H1 (cell line): Measurements from ENCODE around the gene CDYL2. TPM values are rescaled to one million over a fixed set of nuclear protein-coding genes. Genes with fewer than 3 reads are reported as not detected.

ENCODE experiments used
- CTCF ChIA-PET: fragments of 300-600 bp; sonication (Branson Sonifier 250); formaldehyde crosslinking; loops from one replicate; lab custom pipeline; 2021; ENCODE audit not compliant: partially characterized antibody; lab: Charles Lee
- POLR2A ChIA-PET: fragments of 300-600 bp; sonication (Branson Sonifier 250); formaldehyde crosslinking; loops from one replicate; lab custom pipeline; 2021; ENCODE audit warnings: inconsistent platforms; ENCODE audit not compliant: partially characterized antibody; lab: Charles Lee
- DNase-seq, 2 experiments: peaks; one replicate each; pipeline versions ENCODE4 v3.0.0 to v3.0.0-alpha.2; 2010 to 2022; ENCODE audit warnings: low spot score in 2 of 2, low read depth in 1 of 2, mixed read lengths in 1 of 2
- FAIRE-seq: peaks from 2 replicates; lab custom pipeline; 2011; peaks lifted over from hg19 to GRCh38; lab: Jason Lieb, UNC
- H2AFZ ChIP-seq: 2 replicates; pipeline ENCODE4 v1.8.1; 2012; ENCODE audit warnings: low read length, inconsistent platforms
- H2AK5ac ChIP-seq: 2 replicates; pipeline ENCODE4 v1.6.1; 2013; ENCODE audit warnings: low read depth, low read length
- H2BK120ac ChIP-seq: replicated peaks from 2 replicates; pipeline ENCODE3; 2013; ENCODE audit warnings: low read depth, low read length, inconsistent platforms
- H2BK12ac ChIP-seq: 2 replicates; pipeline ENCODE4 v1.6.1; 2013; ENCODE audit warnings: low read depth, low read length
- H2BK15ac ChIP-seq: 2 replicates; pipeline ENCODE4 v1.6.1; 2013; ENCODE audit warnings: low read length
- H2BK20ac ChIP-seq: 2 replicates; pipeline ENCODE4 v1.6.1; 2013; ENCODE audit warnings: low read length
- H2BK5ac ChIP-seq: 2 replicates; pipeline ENCODE4 v1.6.1; 2013; ENCODE audit warnings: low read depth, low read length
- H3K14ac ChIP-seq: 2 replicates; pipeline ENCODE4 v1.6.1; 2013; ENCODE audit warnings: inconsistent platforms; ENCODE audit not compliant: insufficient read length
- H3K18ac ChIP-seq: 2 replicates; pipeline ENCODE4 v1.6.1; 2013; ENCODE audit warnings: low read length; ENCODE audit errors: extremely low read depth
- H3K23ac ChIP-seq: 2 replicates; pipeline ENCODE4 v1.6.1; 2013; ENCODE audit warnings: inconsistent platforms; ENCODE audit not compliant: insufficient read length
- H3K23me2 ChIP-seq: 2 replicates; pipeline ENCODE4 v1.6.1; 2013; ENCODE audit warnings: low read depth, low read length
- H3K27ac ChIP-seq: 2 replicates; pipeline ENCODE4 v1.6.1; 2011; ENCODE audit warnings: low read depth, low read length, inconsistent platforms
- H3K27me3 ChIP-seq, 4 experiments: replicated peaks in 1 of 4; 1 replicate in 1 of 4; 2 replicates in 3 of 4; pipeline versions ENCODE4 v1.6.1 to v1.8.1; 2011 to 2013; ENCODE audit warnings: low read length in 3 of 4, mild to moderate bottlenecking in 3 of 4, inconsistent platforms in 2 of 4, mixed read lengths in 2 of 4, moderate library complexity in 1 of 4; ENCODE audit not compliant: control insufficient read depth in 3 of 4, insufficient read depth in 3 of 4; ENCODE audit errors: extremely low read depth in 1 of 4
- H3K36me3 ChIP-seq, 4 experiments: 2 replicates each; pipeline versions ENCODE4 v1.6.1 to v1.8.1; 2011 to 2013; ENCODE audit warnings: mild to moderate bottlenecking in 4 of 4, low read length in 3 of 4, moderate library complexity in 2 of 4, control low read depth in 1 of 4, inconsistent platforms in 1 of 4; ENCODE audit not compliant: insufficient read depth in 4 of 4, control insufficient read depth in 2 of 4
- H3K4ac ChIP-seq: replicated peaks from 2 replicates; pipeline ENCODE3; 2013; ENCODE audit warnings: low read length, low read depth, mixed read lengths, inconsistent platforms; ENCODE audit not compliant: insufficient read length
- H3K4me1 ChIP-seq, 4 experiments: replicated peaks in 1 of 4; 1 replicate in 1 of 4; 2 replicates in 3 of 4; pipeline versions ENCODE4 v1.6.1 to v1.8.1; 2011 to 2013; ENCODE audit warnings: low read length in 3 of 4, inconsistent platforms in 2 of 4, mixed read lengths in 1 of 4; ENCODE audit not compliant: insufficient read depth in 4 of 4, control insufficient read depth in 3 of 4
- H3K4me2 ChIP-seq, 2 experiments: 2 replicates each; pipeline versions ENCODE4 v1.6.1 to v1.8.1; 2011 to 2013; ENCODE audit warnings: low read depth in 2 of 2, low read length in 2 of 2, control low read depth in 1 of 2, inconsistent platforms in 1 of 2, mild to moderate bottlenecking in 1 of 2; ENCODE audit not compliant: insufficient read depth in 1 of 2
- H3K4me3 ChIP-seq, 4 experiments: fragments of 200-600, 300-600 bp in 1 of 4; sonication (generic), shearing (Covaris generic), sonication (Bioruptor Twin) in 1 of 4; 2 replicates each; pipeline versions ENCODE4 v1.5.1 to v1.8.1; 2011 to 2016; ENCODE audit warnings: low read length in 4 of 4, low read depth in 3 of 4, control low read depth in 2 of 4, inconsistent platforms in 2 of 4, mild to moderate bottlenecking in 2 of 4, mixed read lengths in 1 of 4, moderate library complexity in 1 of 4; ENCODE audit not compliant: insufficient read depth in 2 of 4; ENCODE audit errors: extremely low read depth in 1 of 4
- H3K56ac ChIP-seq: replicated peaks from 2 replicates; pipeline ENCODE3; 2013; ENCODE audit warnings: low read depth, mild to moderate bottlenecking, mixed read lengths, low read length, inconsistent platforms; ENCODE audit not compliant: insufficient read length
- H3K79me1 ChIP-seq: 2 replicates; pipeline ENCODE4 v1.6.1; 2013; ENCODE audit warnings: low read depth, low read length, control low read depth
- H3K79me2 ChIP-seq, 2 experiments: 2 replicates each; pipeline versions ENCODE4 v1.6.1 to v1.8.1; 2012 to 2013; ENCODE audit warnings: low read length in 2 of 2, mild to moderate bottlenecking in 2 of 2, inconsistent platforms in 1 of 2; ENCODE audit not compliant: insufficient read depth in 2 of 2, control insufficient read depth in 1 of 2
- H3K9ac ChIP-seq, 4 experiments: replicated peaks in 1 of 4; 1 replicate in 1 of 4; 2 replicates in 3 of 4; pipeline versions ENCODE4 v1.6.1 to v1.8.1; 2011 to 2013; ENCODE audit warnings: low read depth in 3 of 4, low read length in 3 of 4, control low read depth in 2 of 4, mild to moderate bottlenecking in 2 of 4, moderate library complexity in 2 of 4, inconsistent platforms in 1 of 4; ENCODE audit errors: extremely low read depth in 1 of 4
- H3K9me3 ChIP-seq, 2 experiments: 2 replicates each; pipeline versions ENCODE4 v1.6.1 to v1.8.1; 2012 to 2013; ENCODE audit warnings: mild to moderate bottlenecking in 2 of 2, moderate library complexity in 2 of 2, control low read depth in 1 of 2, inconsistent platforms in 1 of 2, low read depth in 1 of 2, low read length in 1 of 2, mixed read lengths in 1 of 2; ENCODE audit not compliant: insufficient read depth in 2 of 2
- H4K20me1 ChIP-seq, 2 experiments: replicated peaks in 1 of 2; 2 replicates each; pipeline versions ENCODE3 to v1.8.1; 2011 to 2013; ENCODE audit warnings: inconsistent platforms in 2 of 2, low read length in 2 of 2, mild to moderate bottlenecking in 1 of 2; ENCODE audit not compliant: insufficient read depth in 2 of 2, control insufficient read depth in 1 of 2
- H4K5ac ChIP-seq: 2 replicates; pipeline ENCODE4 v1.6.1; 2013; ENCODE audit warnings: low read length, low read depth, mixed read lengths, inconsistent platforms; ENCODE audit not compliant: insufficient read length
- H4K8ac ChIP-seq: 2 replicates; pipeline ENCODE4 v1.8.0; 2013; ENCODE audit warnings: mild to moderate bottlenecking, moderate library complexity, low read length, inconsistent platforms; ENCODE audit not compliant: insufficient read depth; ENCODE audit errors: extremely low read depth
- H4K91ac ChIP-seq: replicated peaks from 2 replicates; pipeline ENCODE3; 2013; ENCODE audit warnings: low read length, mixed read lengths, inconsistent platforms; ENCODE audit not compliant: insufficient read length
- BACH1 ChIP-seq: IDR thresholded peaks from 2 replicates; pipeline ENCODE4 v1.6.1; 2012; ENCODE audit warnings: low read length, improper control_type of control experiment
- CHD2 ChIP-seq: IDR thresholded peaks from 2 replicates; pipeline ENCODE4 v1.6.1; 2012; ENCODE audit warnings: low read length, improper control_type of control experiment
- JUND ChIP-seq: IDR thresholded peaks from 2 replicates; pipeline ENCODE4 v1.6.1; 2011; ENCODE audit warnings: mild to moderate bottlenecking, improper control_type of control experiment, low read length
- NRF1 ChIP-seq: IDR thresholded peaks from 2 replicates; pipeline ENCODE4 v1.6.1; 2011; ENCODE audit warnings: mild to moderate bottlenecking, low read depth, low read length, improper control_type of control experiment
- SAP30 ChIP-seq: fragments of 300-600 bp; sonication (generic); IDR thresholded peaks from 2 replicates; pipeline ENCODE4 v1.7.1; 2012; ENCODE audit warnings: low read length, moderate library complexity, mild to moderate bottlenecking, inconsistent platforms; ENCODE audit not compliant: insufficient read depth, insufficient replicate concordance
- SIX5 ChIP-seq: IDR thresholded peaks from 2 replicates; pipeline ENCODE4 v1.6.1; 2011; ENCODE audit warnings: mild to moderate bottlenecking, low read depth, low read length
- YY1 ChIP-seq: IDR thresholded peaks from 2 replicates; pipeline ENCODE4 v1.6.1; 2011; ENCODE audit warnings: low read depth, mild to moderate bottlenecking, low read length
- ZNF274 ChIP-seq: IDR thresholded peaks from 2 replicates; pipeline ENCODE4 v1.7.0; 2012; ENCODE audit warnings: low read length, borderline replicate concordance; ENCODE audit errors: extremely low read depth
- WGBS, 2 experiments: shearing (Covaris generic) in 1 of 2; methylation state at CpG; one replicate each; pipeline versions ENCODE4 v1.1.6 to v1.1.7; 2013 to 2015; ENCODE audit warnings: low lambda C conversion rate in 2 of 2, mixed read lengths in 2 of 2, inconsistent platforms in 1 of 2, low coverage in 1 of 2, missing lambda C conversion rate in 1 of 2; ENCODE audit not compliant: insufficient replicate concordance in 2 of 2, insufficient coverage in 1 of 2, insufficient read length in 1 of 2; ENCODE audit errors: extremely low coverage in 1 of 2, missing lambda C conversion rate in 1 of 2; 5-methylcytosine and 5-hydroxymethylcytosine counted together
- polyA plus RNA-seq, 7 experiments: library from polyadenylated mRNA; depleted of rRNA in 3 of 7; stranded (reverse) in 5 of 7; unstranded in 2 of 7; fragments of >200 nt in 5 of 7; fragments of 200-250 nt in 2 of 7; gene quantifications; 1 replicate in 5 of 7; 2 replicates in 1 of 7; 4 replicates in 1 of 7; pipeline versions ENCODE4 v1.2.1 to v1.2.3, GENCODE V29; 2011 to 2013; ENCODE audit warnings: missing spikeins in 2 of 7, mixed read lengths in 2 of 7
- total RNA-seq: library from RNA; stranded (reverse); fragmentation: NEBNext Ultra II Directional; extraction: Animal tissue kit (Norgen Biotek cat#: 25700); gene quantifications from 2 replicates; pipeline ENCODE4 v1.2.1, GENCODE V29; 2021

CDYL2 gene
- total and polyA plus RNA-seq, 2 of the 8 experiments (the other 6 are each of a cell fraction or from before 2014, with no cell fraction given), result 0.33 to 5.3 TPM

GRCh38 chr16:80654094-80654862 is 150.1 kb downstream of the CDYL2 start:
- H3K36me3 ChIP-seq, result no peaks in the 10 kb centered on the region
- H2AFZ ChIP-seq, result no peak overlapping the region
- no peaks in the 10 kb centered on the region for H3K4me1 ChIP-seq
- H2BK120ac ChIP-seq, result no peak overlapping the region
- no peak overlapping the region for H3K14ac ChIP-seq
- no peak for DNase-seq
- no peak overlapping the region for H4K8ac ChIP-seq
- H3K4me3 ChIP-seq, result no peak overlapping the region
- H3K4me2 ChIP-seq, result no peak overlapping the region
- H3K56ac ChIP-seq, result no peak overlapping the region
- FAIRE-seq, result no peak
- H3K4ac ChIP-seq, result no peak overlapping the region
- TF ChIP-seq CHD2 (no peak), SAP30 (no peak), JUND (no peak), NRF1 (no peak), SIX5 (no peak), YY1 (no peak), BACH1 (no peak), ZNF274 (no peak)
- H3K23me2 ChIP-seq, result no peaks in the 10 kb centered on the region
- H2BK15ac ChIP-seq, result no peak overlapping the region
- H2AK5ac ChIP-seq, result no peak overlapping the region
- H3K27ac ChIP-seq, result no peak overlapping the region
- no peak overlapping the region for H3K18ac ChIP-seq
- no peak overlapping the region for H3K23ac ChIP-seq
- no peak overlapping the region for H2BK5ac ChIP-seq
- H3K9me3 ChIP-seq, result peaks cover 13 to 35% of the 10 kb centered on the region in 2 experiments
- no peak overlapping the region for H4K91ac ChIP-seq
- no peak overlapping the region for H4K5ac ChIP-seq
- POLR2A ChIA-PET, result no interaction called here
- peaks cover 3% of the 10 kb centered on the region; the same call in 1 of the 2 replicates for H3K79me1 ChIP-seq
- no peaks in the 10 kb centered on the region for H4K20me1 ChIP-seq
- H3K79me2 ChIP-seq, result no peaks in the 10 kb centered on the region
- no peak overlapping the region for H2BK12ac ChIP-seq
- H3K9ac ChIP-seq, result no peak overlapping the region
- CTCF ChIA-PET, result no interaction called here
- H3K27me3 ChIP-seq, result no peaks in the 10 kb centered on the region
- 93% methylated on average over 14 of the region's 14 CpGs; no CpG with 5 or more reads in 1 of the 2 experiments for WGBS, 2 experiments
- no peak overlapping the region for H2BK20ac ChIP-seq
